Measurements from ENCODE around the gene SMOC2.
"Not testable (repeated sequence)": the region's sequence is repeated elsewhere in the genome, so short reads cannot be mapped to it uniquely, and the experiment has no call there.

The SMOC2 gene

DNA sequence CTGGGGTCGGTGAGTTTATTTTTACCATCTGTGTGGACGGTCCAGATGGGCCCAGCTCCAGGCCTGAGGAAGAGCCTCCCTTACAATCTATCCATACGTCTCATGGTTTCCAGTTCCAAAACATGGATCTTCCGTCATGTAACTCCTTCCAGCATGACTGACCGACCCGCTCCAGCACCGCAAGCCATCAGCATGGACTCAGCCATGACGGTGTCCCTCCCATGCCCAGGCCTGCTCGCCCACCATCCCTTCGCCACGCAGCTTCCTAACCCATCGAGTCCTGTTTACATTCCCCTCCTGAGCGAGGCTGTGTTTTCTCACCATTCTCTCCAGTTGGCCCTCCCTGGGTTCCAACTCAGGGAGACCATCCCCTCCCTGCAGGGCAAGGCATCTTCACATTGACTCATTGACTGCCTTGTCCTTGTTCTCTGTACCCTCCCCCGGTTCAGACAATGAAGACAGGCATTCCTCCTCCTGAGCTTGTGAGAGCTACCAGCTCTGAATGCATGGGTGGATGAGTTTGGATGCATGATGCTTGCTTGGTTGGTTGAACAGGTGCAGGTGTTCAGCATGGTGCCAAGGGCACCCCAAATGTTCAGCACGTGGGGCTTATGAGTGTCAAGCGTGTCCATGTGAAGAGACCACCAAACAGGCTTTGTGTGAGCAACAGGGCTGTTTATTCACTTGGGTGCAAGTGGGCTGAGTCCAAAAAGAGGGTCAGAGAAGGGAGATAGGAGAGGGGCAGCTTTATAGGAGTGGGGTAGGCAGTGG, 235.8 kb downstream of the SMOC2 start:
- no peak for DNase-seq

DNA sequence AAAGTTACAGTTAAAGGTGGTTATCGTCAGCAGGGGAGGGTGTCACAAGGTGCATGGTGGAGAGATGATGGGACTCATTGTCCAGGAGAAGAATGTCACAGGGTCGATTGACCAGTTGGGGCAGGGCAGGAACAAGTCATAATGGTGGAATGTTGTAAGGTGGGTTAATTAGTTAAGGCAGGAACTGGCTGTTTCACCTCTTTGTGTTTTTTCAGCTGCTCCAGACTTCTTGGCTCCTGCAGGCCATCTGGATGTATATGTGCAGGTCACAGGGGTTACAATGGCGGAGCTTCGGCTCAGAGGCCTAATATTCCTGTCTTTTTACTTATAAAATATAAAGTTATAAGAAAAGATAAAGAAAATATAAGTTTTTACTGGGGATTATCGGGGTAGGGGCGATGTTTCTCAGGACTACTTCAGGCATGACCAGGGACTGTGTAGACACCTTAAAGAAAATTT, 236.4 kb downstream of the SMOC2 start:
- DNase-seq, result not testable (repeated sequence)

DNA sequence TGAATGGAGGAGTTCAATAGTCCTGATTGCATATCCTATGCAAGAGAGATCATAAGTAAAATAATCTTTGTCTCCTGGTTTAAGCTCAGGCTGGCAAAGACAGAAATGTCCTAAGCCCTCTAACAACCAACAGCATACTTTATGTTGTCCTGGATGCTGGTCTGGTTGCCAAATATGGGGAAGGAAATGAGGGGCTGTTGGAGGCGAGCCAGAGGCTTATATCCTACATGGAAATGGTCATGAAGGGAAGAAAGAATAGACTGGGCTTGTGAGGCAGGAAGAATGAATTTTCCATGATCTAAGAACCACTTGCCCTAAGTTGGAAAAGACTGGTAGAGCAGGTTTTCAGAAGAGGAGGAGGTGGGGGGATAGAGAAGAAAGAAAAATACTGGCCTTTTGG, 237.1 kb downstream of the SMOC2 start:
- DNase-seq, result no peak

DNA sequence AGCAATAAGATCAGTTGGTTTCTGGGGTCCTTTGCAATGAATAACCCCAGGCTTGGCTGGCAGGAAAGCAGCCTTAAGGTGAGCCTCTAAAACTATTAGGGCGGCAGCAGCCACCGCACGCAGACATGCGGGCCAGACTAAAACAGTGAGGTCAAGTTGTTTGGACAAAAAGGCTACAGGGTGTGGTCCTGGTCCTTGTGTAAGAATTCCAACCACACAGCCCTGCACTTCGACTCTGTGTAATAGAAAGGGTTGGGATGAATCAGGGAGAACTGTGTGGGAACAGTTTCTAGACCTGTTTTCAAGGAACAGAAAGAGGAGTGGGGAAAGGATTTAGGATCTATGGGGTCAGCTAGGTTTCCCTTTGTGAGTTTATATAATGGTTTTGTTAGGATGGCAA, 237.6 kb downstream of the SMOC2 start:
- no peak for DNase-seq

DNA sequence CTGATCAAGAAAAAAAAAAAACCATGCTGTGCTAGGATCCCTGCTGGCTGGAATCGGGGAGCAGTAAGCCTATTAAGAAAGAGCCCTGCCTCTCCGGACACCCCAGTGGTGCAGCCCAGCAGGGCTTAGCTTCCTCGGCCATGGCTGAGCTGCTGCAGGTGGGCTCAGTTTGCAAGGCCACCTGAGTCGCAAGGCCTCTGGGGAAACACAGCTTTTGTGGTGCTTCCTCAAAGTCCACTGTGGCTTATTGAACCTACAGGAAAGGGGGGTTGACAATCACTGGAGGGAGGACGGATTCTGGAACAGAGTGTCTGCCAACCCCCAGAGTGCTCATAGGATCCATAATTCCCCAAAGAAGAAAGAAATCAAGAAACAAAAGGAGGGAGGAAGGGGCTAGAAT, 240.8 kb downstream of the SMOC2 start:
- no peak for DNase-seq

DNA sequence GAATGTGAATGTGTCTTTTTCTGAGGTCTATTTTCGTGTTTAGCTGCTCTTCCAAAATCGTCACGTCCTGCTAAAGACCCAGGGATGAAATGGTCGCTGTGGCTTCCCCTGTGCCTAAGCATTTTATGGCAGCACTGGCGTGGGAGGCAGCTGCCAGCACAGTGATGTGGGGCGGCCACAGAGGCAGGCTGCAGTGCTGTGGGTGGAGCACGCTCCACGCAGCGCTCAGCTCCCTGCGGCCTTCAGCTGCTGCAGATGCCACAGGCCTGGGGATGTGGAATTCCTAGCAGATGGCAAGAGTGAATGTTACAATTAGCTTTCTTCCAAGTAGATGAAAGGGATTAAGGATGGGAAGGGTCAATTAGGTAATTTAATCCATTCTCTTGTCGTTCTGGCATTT, 242.6 kb downstream of the SMOC2 start:
- peak in 10 of 58 donors; percentile 5 to 33 (median 18) for DNase-seq

DNA sequence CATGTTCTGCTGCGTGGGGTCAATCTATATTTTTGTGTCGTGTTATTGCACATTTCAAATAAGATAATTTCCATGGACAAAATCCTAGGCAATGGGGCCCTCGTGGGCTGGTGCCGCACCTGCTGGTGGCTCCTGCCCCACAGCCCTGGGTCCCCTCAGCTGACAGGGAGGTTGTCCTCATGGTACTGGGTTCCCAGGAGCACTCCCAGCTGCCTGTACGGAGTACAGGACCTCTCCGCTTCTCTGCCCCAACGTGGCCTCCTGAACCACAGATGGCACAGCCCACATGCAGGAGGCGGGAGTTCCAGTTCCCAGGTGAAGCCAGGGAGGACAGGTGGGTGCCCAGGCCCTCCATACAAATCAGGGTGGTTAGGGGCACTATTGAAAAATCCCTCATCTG, 243.5 kb downstream of the SMOC2 start:
- DNase-seq, result no peak

DNA sequence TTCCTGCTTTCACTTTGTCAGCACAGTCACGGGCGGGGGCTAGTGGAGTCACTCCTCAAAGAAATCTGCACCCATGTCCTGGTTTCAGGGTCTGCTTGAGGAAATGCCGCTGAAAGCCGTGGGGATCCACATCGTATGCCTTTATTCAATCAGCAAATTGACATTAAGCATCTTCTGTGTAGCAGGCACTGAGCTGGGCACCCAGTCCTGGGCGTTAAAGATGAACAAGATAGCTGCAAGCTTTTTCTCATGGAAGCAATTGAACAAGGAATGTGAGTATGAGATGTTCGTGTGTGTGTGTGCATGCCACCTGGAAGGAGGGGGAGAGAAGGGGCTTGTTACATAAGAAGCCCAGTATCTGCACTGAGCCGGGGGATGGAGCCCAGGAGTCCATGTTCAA, 243.9 kb downstream of the SMOC2 start:
- DNase-seq, result no peak

DNA sequence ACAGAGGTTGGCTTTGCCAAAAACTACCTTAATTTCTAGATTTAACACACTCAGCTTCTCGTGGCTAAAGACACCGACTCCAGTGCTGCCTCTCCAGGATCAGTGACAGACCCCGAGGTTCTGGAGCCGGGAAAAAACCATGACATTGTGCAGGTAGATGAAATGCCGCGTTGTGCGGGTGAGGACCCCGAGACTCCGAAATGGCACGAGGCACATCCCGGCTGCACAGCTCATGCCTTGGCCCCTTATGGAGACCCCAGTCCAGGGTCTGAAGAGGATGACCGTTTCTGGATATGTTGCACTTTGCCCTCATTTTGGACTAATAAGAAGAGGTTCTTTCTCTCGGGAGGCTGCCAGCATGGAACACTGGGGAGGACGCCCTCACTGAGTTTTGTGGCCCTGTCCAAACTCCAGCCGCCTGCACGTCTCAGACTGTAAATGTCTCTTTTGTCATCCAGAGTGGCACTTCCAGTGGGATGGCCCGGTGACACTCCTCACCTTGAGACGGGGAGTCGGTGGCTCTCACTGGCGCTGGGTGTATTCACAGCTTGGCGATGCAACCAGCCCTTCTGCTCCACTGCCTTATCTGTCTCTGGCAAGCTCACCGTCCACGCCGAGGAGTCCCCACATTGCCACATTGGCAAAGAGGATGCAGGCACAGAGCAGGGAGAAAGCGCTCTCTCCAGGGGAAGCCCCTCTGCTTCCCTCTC, 245.2 kb downstream of the SMOC2 start:
- no peak for DNase-seq

DNA sequence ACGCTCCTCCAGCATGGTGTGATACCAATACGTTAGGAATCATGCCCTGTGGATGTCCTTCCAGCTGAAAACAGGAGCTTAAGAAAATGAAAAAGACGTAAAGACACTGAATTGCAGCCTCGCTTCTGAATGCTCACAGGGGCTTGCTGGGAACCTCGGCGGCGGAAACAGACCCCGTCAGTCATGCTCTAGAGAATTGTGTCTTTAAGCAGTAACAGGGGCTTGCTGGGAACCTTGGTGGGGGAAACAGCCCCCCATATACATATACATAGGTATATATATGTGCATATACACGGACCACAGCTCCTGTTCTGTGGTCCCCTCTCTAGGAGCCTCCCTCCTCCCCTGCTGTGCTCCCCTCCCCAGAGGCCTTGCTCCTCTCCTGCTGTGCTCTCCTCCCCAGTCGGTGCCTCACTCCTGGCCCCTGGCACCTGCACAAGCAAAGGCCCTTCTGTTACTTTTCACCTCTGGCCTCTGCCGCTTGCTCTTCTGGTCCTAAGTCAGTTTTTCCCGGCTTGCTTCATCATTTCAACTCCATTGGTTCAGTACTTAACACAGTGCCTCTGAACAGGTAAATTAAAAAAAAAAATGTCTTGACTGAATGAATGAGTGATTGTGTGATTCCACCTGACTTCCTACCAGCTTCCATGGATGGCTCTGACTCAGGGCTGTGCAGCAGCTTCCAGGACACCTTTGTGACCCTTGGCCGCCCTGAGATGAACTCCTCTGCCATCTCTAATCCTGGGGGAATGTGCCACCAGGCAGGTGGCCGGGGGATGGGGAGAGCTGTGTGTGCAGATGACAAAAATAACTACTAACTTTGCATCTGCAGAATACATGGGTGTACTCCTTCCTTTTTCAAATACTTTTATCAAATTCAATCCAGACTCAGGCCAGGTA, 246.1 kb downstream of the SMOC2 start:
- DNase-seq, result no peak

DNA sequence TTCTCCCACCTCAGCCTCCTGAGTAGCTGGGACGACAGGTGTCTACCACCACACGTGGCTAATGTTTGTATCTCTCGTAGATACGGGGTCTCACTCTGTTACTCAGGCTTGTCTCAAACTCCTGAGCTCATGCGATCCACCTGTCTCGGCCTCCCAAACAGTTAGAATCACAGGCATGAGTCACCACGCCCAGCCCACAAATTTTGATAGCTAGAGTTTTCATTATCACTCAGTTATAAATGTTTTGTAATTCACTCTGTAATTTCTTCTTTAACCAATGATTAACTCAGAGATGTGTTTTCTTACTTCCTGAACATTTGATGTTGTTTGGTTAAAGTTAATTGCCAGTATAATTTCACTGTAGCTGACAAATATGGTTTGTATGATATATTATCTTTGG, 249.3 kb downstream of the SMOC2 start:
- DNase-seq, result no peak

DNA sequence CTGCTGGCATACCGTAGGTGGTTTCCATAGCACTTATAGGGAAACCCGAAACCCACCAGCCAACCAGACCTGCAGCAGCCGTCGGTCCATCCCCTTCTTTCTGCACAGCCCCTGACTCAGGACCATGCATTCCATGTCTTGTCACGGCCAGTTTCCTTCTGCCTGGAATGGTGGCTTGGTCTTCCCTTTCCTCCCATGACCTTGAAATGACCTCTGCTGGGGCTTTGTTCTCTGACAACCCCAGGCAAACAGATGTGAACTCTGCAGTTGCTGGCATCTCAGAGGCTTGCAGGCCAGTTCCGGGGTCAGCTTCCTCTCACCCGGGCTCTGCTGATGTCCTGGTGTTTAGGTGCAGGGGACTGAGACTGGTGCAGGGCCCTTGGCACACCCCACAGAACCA, 250.8 kb downstream of the SMOC2 start:
- DNase-seq, result no peak

DNA sequence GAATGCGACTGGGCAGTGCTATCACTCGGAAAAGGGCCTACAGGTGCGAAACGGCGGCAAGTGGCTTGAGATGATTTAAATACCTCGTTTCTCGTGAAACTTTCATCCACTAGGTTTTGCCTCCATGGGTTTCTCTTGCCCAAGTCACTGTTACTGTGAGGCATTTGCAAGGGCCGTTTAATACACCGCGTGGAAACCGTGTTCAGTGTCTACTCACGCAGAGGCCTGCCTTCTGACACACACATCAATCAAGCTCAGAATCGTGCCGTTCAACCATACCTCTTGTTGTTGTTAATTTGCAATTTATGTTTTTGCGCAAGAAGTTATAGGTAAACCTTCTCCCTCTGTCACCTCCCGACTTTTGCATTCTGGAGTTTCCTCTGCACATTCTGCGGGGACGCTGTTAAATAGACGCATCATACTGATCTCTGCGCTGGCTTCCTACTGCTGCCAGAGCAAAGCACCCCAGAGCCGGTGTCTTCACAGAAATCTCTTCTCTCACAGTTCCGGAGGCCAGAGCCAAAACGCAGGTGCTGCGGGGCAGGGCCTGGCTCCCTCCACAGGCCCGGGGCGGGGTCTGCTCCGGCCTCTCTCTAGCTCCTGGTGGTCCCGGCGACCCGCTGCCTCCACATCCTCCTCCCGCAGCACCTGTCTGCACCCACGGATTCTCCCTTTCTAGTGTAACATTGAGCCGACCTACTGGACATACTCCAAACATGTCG, 251.4 kb downstream of the SMOC2 start:
- no peak for DNase-seq

DNA sequence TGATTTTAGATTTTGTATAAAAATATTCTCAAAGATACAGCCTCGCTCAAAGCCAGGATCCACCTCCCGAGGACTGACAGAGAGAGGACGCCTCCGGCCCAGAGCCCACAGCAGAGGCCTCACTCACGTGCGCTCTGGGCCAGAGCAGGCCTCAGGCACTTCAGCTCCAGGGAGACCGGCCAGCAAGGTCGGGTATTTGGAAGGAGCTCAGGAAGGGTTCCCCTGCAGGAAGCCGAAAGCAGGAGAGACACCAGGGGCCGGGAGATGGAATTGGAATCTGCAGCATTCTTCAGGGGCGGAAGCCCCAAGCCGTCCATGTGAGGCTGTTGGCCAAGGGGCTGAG, 251.9 kb downstream of the SMOC2 start:
- not testable (repeated sequence) for DNase-seq

DNA sequence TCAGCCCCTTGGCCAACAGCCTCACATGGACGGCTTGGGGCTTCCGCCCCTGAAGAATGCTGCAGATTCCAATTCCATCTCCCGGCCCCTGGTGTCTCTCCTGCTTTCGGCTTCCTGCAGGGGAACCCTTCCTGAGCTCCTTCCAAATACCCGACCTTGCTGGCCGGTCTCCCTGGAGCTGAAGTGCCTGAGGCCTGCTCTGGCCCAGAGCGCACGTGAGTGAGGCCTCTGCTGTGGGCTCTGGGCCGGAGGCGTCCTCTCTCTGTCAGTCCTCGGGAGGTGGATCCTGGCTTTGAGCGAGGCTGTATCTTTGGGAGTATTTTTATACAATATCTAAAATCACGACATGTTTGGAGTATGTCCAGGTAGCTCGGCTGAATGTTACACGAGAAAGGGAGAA, 253.8 kb downstream of the SMOC2 start:
- not testable (repeated sequence) for DNase-seq

DNA sequence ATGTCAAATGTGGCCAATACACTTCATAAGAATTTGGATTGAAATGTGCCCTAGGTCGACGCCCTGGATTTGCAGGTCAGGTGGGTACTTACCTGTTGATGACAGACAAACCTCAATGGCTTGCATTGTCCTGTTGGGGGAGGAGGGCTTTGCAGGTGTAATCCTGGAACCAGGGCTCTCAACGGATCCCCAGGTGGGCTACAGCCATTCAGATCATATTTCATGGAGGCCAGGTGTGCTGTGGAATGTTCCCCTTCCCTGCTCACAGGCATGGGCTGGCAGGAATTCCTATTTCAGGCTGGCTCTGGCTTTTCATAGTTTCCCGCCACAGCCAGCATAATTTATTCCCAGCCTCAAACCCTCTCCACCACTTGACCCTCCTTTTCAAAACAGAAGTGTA, 254.7 kb downstream of the SMOC2 start:
- no peak for DNase-seq

DNA sequence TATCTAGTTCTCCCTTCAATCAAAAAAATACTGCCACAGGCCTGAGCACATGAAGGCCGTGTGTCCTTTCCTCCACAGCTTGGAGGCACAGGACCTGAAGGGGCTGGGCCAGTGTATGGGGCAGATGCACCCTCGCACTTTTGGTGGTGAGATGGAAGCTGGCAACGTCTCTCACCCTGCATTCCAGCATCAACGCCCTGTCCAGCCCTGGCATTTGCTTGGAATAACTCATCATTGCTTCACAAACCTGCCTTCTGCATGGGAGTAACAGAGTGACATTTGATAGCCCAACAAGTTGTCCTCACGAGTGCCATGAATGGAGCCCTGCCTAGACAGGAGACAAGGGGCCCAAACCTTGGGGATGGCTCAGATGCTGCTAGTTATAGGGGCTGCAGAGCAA, 257.9 kb downstream of the SMOC2 start:
- no peak for DNase-seq

DNA sequence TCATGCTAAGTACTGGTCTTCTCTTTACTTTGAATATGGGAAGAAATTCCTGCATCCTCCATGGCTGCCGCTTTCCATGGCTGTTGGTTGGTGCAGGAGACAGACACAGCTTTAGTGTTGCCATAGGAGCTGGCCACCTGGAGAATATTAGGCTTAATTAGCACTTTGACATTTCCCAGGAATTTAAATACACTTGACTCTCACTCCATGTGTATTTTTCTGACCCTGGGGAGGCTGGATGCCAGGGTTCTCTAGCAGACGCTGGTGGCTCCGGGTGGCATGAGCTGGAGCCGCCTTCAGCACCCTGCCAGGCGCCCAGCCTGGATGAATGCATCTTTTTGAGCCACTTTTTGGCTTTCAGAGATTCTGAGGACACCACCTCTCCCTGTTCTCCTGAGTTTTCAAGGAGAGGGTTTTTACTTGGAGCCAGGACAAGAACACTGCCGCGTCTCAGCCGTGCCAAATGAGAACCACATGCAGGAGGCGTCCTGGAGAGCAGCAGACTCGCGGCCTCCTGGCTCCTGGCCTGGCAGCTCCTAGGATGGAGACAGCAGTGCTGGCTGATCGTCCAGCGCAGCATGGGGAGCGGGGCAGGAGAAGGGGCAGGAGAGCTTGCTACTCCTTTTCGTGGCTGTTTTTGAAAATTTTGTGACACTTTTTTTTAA, 258.8 kb downstream of the SMOC2 start:
- DNase-seq, result peak in 53 of 58 donors; percentile 7 to 85 (median 56)

DNA sequence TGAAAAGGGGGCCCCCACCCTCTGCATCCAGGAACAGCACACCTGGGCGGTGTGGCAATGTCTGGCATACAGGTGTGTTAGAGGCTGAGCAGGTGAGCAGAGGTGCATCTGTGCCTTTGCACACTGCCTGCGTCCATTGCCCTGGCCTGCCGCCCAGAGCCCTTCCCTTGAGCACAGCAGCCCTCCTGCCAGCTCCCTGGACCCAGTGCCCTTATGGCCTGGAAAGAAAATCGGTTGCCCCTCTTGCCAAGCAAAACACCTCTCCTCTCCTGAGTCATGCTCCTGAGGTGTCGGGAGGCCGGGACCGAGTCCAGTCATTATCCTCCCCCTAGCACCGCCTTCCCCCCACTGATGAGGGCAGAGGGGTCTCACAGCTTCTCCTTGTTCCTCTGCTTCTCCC, 259.9 kb downstream of the SMOC2 start:
- no peak for DNase-seq

DNA sequence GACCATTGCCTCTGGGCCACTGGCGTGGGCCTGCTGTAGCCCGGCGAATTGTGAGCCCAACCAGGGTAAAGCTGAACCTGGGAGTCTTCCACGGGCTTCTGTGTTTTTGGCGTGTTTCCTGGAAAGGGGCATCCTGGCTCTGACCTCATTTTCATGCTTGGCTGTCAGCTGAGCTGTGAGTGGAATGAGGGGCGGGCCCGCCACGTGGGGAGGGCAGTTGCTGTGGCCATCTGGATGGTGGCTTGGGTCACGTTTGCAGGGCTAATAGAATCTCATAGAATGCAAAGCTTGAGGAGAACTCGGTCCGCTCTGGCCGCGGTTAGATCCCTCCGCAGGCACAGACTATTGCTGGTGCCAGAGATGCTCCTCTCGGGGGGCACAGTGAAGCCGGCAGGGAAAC, 263.0 kb downstream of the SMOC2 start:
- peak in 29 of 58 donors; percentile 3 to 68 (median 11) for DNase-seq

DNA sequence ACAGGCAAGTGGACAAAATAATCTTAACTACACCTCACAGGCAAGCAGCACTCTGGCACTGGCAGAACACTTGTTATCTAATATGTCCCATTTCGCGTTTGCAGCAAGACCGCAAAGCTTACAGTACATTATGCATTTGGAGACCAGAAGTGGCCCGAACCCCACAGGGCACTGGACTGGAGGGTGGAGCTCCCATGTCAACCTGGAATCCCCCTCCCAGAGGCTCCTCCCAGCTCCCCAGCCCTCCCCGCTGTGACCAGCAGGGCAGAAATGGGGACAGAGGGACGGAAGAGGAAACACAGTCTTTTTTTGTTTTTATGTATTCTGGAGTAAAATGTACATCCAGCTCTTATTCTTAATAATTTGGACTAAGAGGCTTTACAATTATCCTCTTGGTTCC, 263.7 kb downstream of the SMOC2 start:
- DNase-seq, result no peak

Measured in anterior cingulate cortex (tissue), 58 donors.